Esophagus muscularis mucosa (tissue), 4 donors: ENCODE measurements around the gene MRPL41. TPM values are rescaled to one million over a fixed set of nuclear protein-coding genes. Genes with fewer than 3 reads are reported as not detected.
"Not testable (repeated sequence)": the region's sequence is repeated elsewhere in the genome, so short reads cannot be mapped to it uniquely, and the experiment has no call there.

ENCODE experiments used
- DNase-seq: peaks from one replicate; pipeline ENCODE4 v3.0.0-alpha.2; 2017; ENCODE audit errors: extremely low spot score
- H3K27ac ChIP-seq, 4 donors: fragments of 200-600 bp; sonication (generic); replicated peaks in 1 of 4; 1 replicate in 3 of 4; 2 replicates in 1 of 4; pipeline ENCODE4 v1.5.1; 2016 to 2019; ENCODE audit warnings: mild to moderate bottlenecking in 1 of 4
- H3K27me3 ChIP-seq, 4 donors: fragments of 200-600 bp; sonication (generic); one replicate each; pipeline versions ENCODE4 v1.5.1 to v1.6.0; 2016 to 2019
- H3K36me3 ChIP-seq, 4 donors: fragments of 200-600 bp; sonication (generic); one replicate each; pipeline ENCODE4 v1.5.1; 2016 to 2019
- H3K4me1 ChIP-seq, 4 donors: fragments of 200-600 bp; sonication (generic); one replicate each; pipeline ENCODE4 v1.5.1; 2016 to 2019
- H3K4me3 ChIP-seq, 4 donors: fragments of 200-600 bp; sonication (generic); 1 replicate in 2 of 4; 2 replicates in 2 of 4; pipeline ENCODE4 v1.5.1; 2016 to 2019; ENCODE audit warnings: mild to moderate bottlenecking in 4 of 4, moderate library complexity in 1 of 4
- H3K9me3 ChIP-seq, 4 donors: fragments of 200-600 bp; sonication (generic); 1 replicate in 3 of 4; 2 replicates in 1 of 4; pipeline ENCODE4 v1.5.1; 2016 to 2019
- CTCF ChIP-seq, 3 experiments: fragments of 200-600 bp in 2 of 3; fragments of 450-650 bp in 1 of 3; sonication (generic) in 2 of 3; IDR thresholded peaks; one replicate each; pipeline ENCODE4 v1.5.1; 2017 to 2019; ENCODE audit warnings: antibody characterized with exemption in 3 of 3, mild to moderate bottlenecking in 2 of 3, moderate library complexity in 1 of 3
- EP300 ChIP-seq: sonication (generic); formaldehyde crosslinking; IDR thresholded peaks from one replicate; pipeline ENCODE4 v1.6.1; 2017; ENCODE audit warnings: antibody characterized with exemption
- POLR2A ChIP-seq: fragments of 450-650 bp; IDR thresholded peaks from one replicate; pipeline ENCODE4 v1.6.1; 2017; ENCODE audit warnings: antibody characterized with exemption, moderate library complexity, mild to moderate bottlenecking, low read depth
- POLR2AphosphoS5 ChIP-seq, 2 donors: sonication (generic); formaldehyde crosslinking; IDR thresholded peaks; one replicate each; pipeline ENCODE4 v1.6.1; 2017; ENCODE audit warnings: antibody characterized with exemption in 2 of 2
- WGBS: methylation state at CpG from one replicate; pipeline ENCODE4 v1.1.5; 2018; 5-methylcytosine and 5-hydroxymethylcytosine counted together
- intact Hi-C: fragments of 100-400 bp; cut with DNase I; formaldehyde crosslinking; loops from one replicate; pipeline ENCODE4 v1.15.1; 2023
- total RNA-seq, 4 donors: library from RNA; depleted of rRNA; stranded (reverse); fragments of >200 nt; gene quantifications; one replicate each; pipeline versions ENCODE4 v1.1.0 to v1.2.1, GENCODE V29; 2016

Gene MRPL41
- total RNA-seq, 4 donors from 2014 or later, result 59.8 to 83.8 (median 78.2) TPM

GRCh38 chr9:137558127-137558526 lies 6.4 kb downstream of the MRPL41 start:
- Histone ChIP-seq H3K27ac (no peak overlapping the region), H3K9me3 (no peaks in the 10 kb centered on the region), H3K36me3 (peaks cover 14 to 86% (median 70%) of the 10 kb centered on the region in 4 donors), H3K4me1 (peaks cover 0 to 19% (median 13%) of the 10 kb centered on the region in 4 donors), H3K27me3 (no peaks in the 10 kb centered on the region), H3K4me3 (no peak overlapping the region)
- intact Hi-C loops, result no loop called here
- DNase-seq, result no peak
- WGBS, result 96% methylated on average over 4 of the region's 4 CpGs
- TF ChIP-seq CTCF (IDR thresholded peaks at IDR 0.05) (no peak), POLR2AphosphoS5 (IDR thresholded peaks at IDR 0.05) (no peak), EP300 (no peak), POLR2A (no peak)

GRCh38 chr9:137564134-137564533 lies 12.5 kb downstream of the MRPL41 start:
- DNase-seq, result no peak
- 92% methylated on average over 10 of the region's 10 CpGs for WGBS
- TF ChIP-seq POLR2A (no peak), POLR2AphosphoS5 (IDR thresholded peaks at IDR 0.05) (no peak), EP300 (no peak), CTCF (IDR thresholded peaks at IDR 0.05) (no peak)
- Histone ChIP-seq H3K4me3 (no peak overlapping the region), H3K9me3 (no peaks in the 10 kb centered on the region), H3K36me3 (peaks cover 21 to 55% (median 45%) of the 10 kb centered on the region in 4 donors), H3K27ac (no peak overlapping the region), H3K4me1 (no peaks in the 10 kb centered on the region), H3K27me3 (no peaks in the 10 kb centered on the region)
- intact Hi-C loops, result no loop called here

GRCh38 chr9:137564817-137565411 lies 13.2 kb downstream of the MRPL41 start:
- Histone ChIP-seq H3K27me3 (no peaks in the 10 kb centered on the region), H3K27ac (no peak overlapping the region), H3K4me3 (no peak overlapping the region), H3K4me1 (no peaks in the 10 kb centered on the region), H3K9me3 (no peaks in the 10 kb centered on the region), H3K36me3 (peaks cover 21 to 47% (median 39%) of the 10 kb centered on the region in 4 donors)
- intact Hi-C loops, result no loop called here
- no peak for TF ChIP-seq POLR2A
- TF ChIP-seq EP300, result no peak
- TF ChIP-seq POLR2AphosphoS5 (IDR thresholded peaks at IDR 0.05), result no peak
- TF ChIP-seq CTCF (IDR thresholded peaks at IDR 0.05), result no peak
- 87% methylated on average over 8 of the region's 18 CpGs for WGBS
- no peak for DNase-seq

DNA sequence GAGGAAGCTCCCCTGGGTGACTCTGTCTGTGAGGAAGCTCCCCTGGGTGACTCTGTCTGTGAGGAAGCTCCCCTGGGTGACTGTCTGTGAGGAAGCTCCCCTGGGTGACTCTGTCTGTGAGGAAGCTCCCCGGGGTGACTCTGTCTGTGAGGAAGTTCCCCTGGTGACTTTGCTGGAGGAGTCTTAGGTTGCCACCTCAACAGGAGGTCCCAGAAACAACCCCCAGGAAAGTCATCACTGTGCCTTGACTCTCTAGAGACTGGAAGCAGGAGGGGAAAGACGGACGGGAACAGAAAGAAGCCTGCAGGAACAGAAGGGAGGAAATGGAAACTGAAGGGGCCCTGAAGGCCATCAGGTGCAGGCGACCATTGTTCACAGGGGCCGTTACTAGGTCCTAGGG lies 16.8 kb downstream of the MRPL41 start:
- intact Hi-C loops, H3K27ac ChIP-seq, H3K9me3 ChIP-seq, H3K4me3 ChIP-seq, H3K27me3 ChIP-seq, DNase-seq, H3K4me1 ChIP-seq: not testable (repeated sequence)
- WGBS, result 85% methylated on average over 5 of the region's 5 CpGs
- peaks cover 27 to 56% (median 40%) of the 10 kb centered on the region in 4 donors for H3K36me3 ChIP-seq

GRCh38 chr9:137569609-137570203 lies 18.0 kb downstream of the MRPL41 start:
- H3K36me3 ChIP-seq, result peaks cover 26 to 55% (median 38%) of the 10 kb centered on the region in 4 donors
- H3K27me3 ChIP-seq, result no peaks in the 10 kb centered on the region
- WGBS, result 97% methylated on average over 5 of the region's 5 CpGs
- DNase-seq, result no peak
- H3K9me3 ChIP-seq, result no peaks in the 10 kb centered on the region
- H3K27ac ChIP-seq, result no peak overlapping the region
- peaks cover 0 to 3% (median under 1%) of the 10 kb centered on the region in 4 donors for H3K4me1 ChIP-seq
- no peak for TF ChIP-seq CTCF (IDR thresholded peaks at IDR 0.05)
- no peak for TF ChIP-seq POLR2AphosphoS5 (IDR thresholded peaks at IDR 0.05)
- TF ChIP-seq POLR2A, result no peak
- TF ChIP-seq EP300, result no peak
- intact Hi-C loops, result no loop called here
- H3K4me3 ChIP-seq, result no peak overlapping the region
